ENCODE measurements around the gene TUBB.

The TUBB gene

DNA sequence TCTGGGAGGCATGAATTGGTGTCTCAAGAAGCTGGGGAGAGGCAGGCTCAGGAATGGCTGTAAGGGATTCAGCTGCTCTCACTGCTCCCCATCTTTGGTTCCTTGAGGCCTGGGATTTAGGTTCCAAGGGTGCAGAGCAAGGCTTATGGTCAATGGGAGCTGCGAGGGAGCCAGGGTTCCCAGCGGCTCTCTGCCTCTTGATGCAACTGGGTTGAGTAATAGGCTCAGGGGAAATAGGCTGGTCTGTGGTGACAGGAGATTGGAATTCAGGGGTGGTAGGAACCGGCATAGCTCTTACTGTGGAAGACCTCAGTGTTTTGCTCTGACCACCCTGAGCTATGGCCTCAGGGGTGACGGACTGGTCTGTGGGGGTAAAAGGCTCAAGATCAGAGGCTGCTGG lies 16.3 kb upstream of the TUBB start:
- H3K27me3 ChIP-seq (ENCODE audit: insufficient read depth, insufficient read length) = no peaks in the 10 kb centered on the region
- H3K9ac ChIP-seq (ENCODE audit: insufficient read length, low read depth) = no peak overlapping the region
- H3K9me3 ChIP-seq (ENCODE audit: insufficient read depth, low read length) = no peaks in the 10 kb centered on the region
- no peak for DNase-seq (ENCODE audit: low read depth, low spot score)
- peaks cover 3% of the 10 kb centered on the region for H3K4me1 ChIP-seq (ENCODE audit: insufficient read depth, insufficient read length)
- peaks cover 81% of the 10 kb centered on the region for H3K36me3 ChIP-seq (ENCODE audit: insufficient read depth, insufficient read length, low read length)
- no peak overlapping the region for H3K4me3 ChIP-seq (ENCODE audit: insufficient read length, low read depth)
- no peak for TF ChIP-seq ZNF274 (IDR thresholded peaks at IDR 0.05; ENCODE audit: low read depth, low read length)
- no peak for TF ChIP-seq SUZ12 (IDR thresholded peaks at IDR 0.05; ENCODE audit: extremely low read depth, insufficient read depth, insufficient read length)
- TF ChIP-seq YY1 (IDR thresholded peaks at IDR 0.05; ENCODE audit: insufficient read depth, insufficient read length) = no peak

DNA sequence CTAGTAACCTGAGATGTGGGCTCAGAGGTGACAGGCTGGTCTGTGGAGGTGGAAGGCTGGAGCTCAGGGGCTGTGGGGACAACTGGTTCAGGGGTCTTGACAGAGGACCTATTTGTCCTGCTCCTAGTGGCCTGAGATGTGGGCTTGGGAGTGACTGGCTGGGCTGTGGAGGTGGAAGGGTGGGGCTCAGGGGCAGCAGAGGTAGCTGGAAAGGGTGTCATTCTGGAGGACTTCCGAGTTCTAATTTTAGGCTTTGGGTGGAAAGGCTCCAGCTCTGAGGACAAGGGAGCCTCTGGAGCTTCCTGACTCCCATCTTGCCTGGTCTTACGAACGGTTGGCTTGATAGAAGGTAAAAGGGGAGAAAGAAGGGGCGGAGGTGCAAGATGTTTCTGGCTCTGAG lies 14.5 kb upstream of the TUBB start:
- Histone ChIP-seq H3K4me3 (ENCODE audit: insufficient read length, low read depth) (no peak overlapping the region), H3K9me3 (ENCODE audit: insufficient read depth, low read length) (no peaks in the 10 kb centered on the region), H3K9ac (ENCODE audit: insufficient read length, low read depth) (no peak overlapping the region), H3K36me3 (ENCODE audit: insufficient read depth, insufficient read length, low read length) (peaks cover 82% of the 10 kb centered on the region), H3K27me3 (ENCODE audit: insufficient read depth, insufficient read length) (no peaks in the 10 kb centered on the region), H3K4me1 (ENCODE audit: insufficient read depth, insufficient read length) (peaks cover 3% of the 10 kb centered on the region)
- TF ChIP-seq YY1 (IDR thresholded peaks at IDR 0.05; ENCODE audit: insufficient read depth, insufficient read length) (no peak), SUZ12 (IDR thresholded peaks at IDR 0.05; ENCODE audit: extremely low read depth, insufficient read depth, insufficient read length) (no peak), ZNF274 (IDR thresholded peaks at IDR 0.05; ENCODE audit: low read depth, low read length) (no peak)
- no peak for DNase-seq (ENCODE audit: low read depth, low spot score)

DNA sequence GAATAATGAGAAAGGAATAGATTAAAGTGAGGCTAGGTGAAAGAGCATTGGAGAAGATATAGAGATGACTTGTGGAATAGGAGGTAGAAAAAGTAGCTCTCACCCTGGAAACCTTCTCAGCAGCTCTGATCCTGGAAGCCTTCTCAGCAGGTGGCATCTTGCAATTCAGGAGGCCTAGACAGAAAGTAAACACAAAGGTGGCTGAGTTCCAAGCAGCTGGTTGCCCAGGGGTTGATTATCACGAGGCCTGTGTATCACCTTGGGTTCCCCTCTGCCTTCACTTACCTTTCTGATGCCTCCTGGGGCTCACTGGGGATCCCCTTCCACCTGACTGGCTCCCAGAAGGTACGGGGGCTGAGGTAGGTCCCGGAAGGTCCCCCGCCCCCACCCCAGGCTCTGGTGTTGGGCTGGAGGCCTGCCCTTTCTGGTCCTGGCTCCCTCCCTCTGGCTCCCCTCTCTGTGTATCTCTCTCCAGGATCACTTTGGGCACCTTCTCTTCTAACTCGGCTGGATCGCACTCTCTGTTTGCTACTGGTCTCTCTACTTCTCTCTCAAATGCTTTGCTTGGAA lies 12.8 kb upstream of the TUBB start:
- DNase-seq (ENCODE audit: low read depth, low spot score) = no peak
- Histone ChIP-seq H3K4me3 (ENCODE audit: insufficient read length, low read depth) (no peak overlapping the region), H3K9me3 (ENCODE audit: insufficient read depth, low read length) (no peaks in the 10 kb centered on the region), H3K9ac (ENCODE audit: insufficient read length, low read depth) (no peak overlapping the region), H3K4me1 (ENCODE audit: insufficient read depth, insufficient read length) (peaks cover 3% of the 10 kb centered on the region), H3K36me3 (ENCODE audit: insufficient read depth, insufficient read length, low read length) (peaks cover 91% of the 10 kb centered on the region), H3K27me3 (ENCODE audit: insufficient read depth, insufficient read length) (no peaks in the 10 kb centered on the region)
- no peak for TF ChIP-seq SUZ12 (IDR thresholded peaks at IDR 0.05; ENCODE audit: extremely low read depth, insufficient read depth, insufficient read length)
- no peak for TF ChIP-seq YY1 (IDR thresholded peaks at IDR 0.05; ENCODE audit: insufficient read depth, insufficient read length)
- TF ChIP-seq ZNF274 (IDR thresholded peaks at IDR 0.05; ENCODE audit: low read depth, low read length) = no peak

DNA sequence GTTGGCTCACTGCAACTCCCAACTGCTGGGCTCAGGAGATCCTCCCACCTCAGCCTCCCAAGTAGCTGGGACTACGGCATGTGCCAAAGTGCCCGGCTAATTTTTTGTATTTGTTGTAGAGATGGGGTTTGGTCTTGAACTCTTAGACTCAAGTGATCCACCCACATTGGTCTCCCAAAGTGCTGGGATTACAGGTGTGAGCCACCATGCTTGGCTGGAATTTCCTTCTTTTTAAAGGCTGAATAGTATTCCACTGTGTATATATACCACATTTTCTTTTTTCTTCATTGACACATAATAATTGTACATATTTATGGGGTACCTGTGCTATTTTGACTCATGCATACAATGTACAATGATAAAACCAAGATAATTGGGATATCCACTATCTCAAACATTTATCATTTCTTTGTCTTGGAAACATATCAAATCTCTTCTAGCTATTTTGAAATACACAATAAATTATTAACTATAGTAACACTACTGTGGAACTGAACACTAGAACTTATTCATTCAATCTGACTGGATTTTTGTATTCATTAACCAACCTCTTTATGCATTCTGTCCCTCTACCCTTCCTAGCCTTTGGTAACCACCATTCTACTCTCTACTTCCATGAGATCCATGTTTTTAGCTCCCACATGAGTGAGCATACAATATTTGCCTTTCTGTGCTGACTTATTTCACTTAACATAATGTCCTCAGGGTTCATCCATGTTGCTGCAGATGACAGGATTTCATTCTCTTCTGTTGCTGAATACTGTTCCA lies 10.9 kb upstream of the TUBB start:
- Histone ChIP-seq H3K4me1 (ENCODE audit: insufficient read depth, insufficient read length) (peaks cover 3% of the 10 kb centered on the region), H3K27me3 (ENCODE audit: insufficient read depth, insufficient read length) (no peaks in the 10 kb centered on the region), H3K9me3 (ENCODE audit: insufficient read depth, low read length) (no peaks in the 10 kb centered on the region), H3K9ac (ENCODE audit: insufficient read length, low read depth) (no peak overlapping the region), H3K36me3 (ENCODE audit: insufficient read depth, insufficient read length, low read length) (peaks cover 91% of the 10 kb centered on the region), H3K4me3 (ENCODE audit: insufficient read length, low read depth) (no peak overlapping the region)
- TF ChIP-seq YY1 (IDR thresholded peaks at IDR 0.05; ENCODE audit: insufficient read depth, insufficient read length) (no peak), SUZ12 (IDR thresholded peaks at IDR 0.05; ENCODE audit: extremely low read depth, insufficient read depth, insufficient read length) (no peak), ZNF274 (IDR thresholded peaks at IDR 0.05; ENCODE audit: low read depth, low read length) (no peak)
- no peak for DNase-seq (ENCODE audit: low read depth, low spot score)

DNA sequence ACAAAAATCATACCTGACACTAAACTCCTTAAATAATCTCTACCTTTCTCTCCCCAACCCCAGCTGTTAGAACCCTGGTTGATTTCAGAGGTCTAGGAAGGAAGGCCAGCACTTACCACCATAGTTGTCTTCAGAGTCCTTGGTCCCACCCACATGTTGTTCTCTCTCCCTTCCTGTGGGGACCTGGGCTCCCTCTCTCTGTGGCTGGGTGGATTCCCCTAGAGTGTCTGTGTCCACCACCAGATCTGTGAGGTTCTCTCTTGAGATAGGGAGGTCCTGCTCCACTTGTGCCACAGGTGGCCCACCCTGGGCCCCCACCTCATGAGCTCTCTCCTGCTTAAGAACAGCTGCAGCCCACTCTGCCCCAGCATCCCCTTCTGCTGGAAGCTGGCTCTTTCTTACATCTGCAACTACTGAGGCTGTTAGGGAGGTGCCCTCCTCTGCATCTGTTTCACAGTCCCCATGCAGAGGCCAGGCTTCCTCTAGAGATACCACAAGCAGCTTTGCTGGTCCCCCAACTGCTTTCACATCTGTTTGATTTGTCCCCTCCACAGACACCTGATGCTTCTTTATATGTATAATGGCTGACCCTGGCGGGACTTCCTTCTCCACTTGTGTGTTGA lies 8.3 kb upstream of the TUBB start:
- no peak overlapping the region for H3K4me3 ChIP-seq (ENCODE audit: insufficient read length, low read depth)
- H3K27me3 ChIP-seq (ENCODE audit: insufficient read depth, insufficient read length) = no peaks in the 10 kb centered on the region
- no peak for TF ChIP-seq ZNF274 (IDR thresholded peaks at IDR 0.05; ENCODE audit: low read depth, low read length)
- TF ChIP-seq YY1 (IDR thresholded peaks at IDR 0.05; ENCODE audit: insufficient read depth, insufficient read length) = no peak
- no peak for TF ChIP-seq SUZ12 (IDR thresholded peaks at IDR 0.05; ENCODE audit: extremely low read depth, insufficient read depth, insufficient read length)
- no peak overlapping the region for H3K9ac ChIP-seq (ENCODE audit: insufficient read length, low read depth)
- H3K4me1 ChIP-seq (ENCODE audit: insufficient read depth, insufficient read length) = peaks cover 3% of the 10 kb centered on the region
- H3K36me3 ChIP-seq (ENCODE audit: insufficient read depth, insufficient read length, low read length) = peaks cover 81% of the 10 kb centered on the region
- no peaks in the 10 kb centered on the region for H3K9me3 ChIP-seq (ENCODE audit: insufficient read depth, low read length)
- no peak for DNase-seq (ENCODE audit: low read depth, low spot score)

DNA sequence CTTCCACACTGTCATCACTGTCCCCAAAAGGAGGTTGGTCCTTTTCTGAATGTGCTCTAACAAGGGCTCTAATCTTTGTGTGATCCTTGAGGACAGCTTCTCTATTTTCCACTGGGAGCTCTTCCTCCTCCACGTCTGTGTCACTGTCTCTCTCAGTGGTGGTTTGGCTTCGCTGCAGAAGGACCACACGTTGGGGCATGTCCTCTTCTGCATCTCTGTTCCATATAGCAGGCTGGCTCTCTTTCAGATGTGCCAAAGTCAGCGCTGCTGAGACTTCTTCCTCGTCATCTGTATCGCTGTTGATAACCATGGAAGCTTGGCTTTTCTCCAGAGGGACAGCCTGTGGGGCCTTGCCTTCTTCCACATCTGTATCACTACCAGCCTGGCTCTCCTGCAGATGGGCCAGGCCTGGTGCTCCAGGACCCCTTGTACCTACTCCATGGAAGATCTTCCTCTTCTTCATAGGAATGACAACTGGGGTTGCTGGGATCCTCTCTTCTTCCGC lies 7.7 kb upstream of the TUBB start:
- no peaks in the 10 kb centered on the region for H3K27me3 ChIP-seq (ENCODE audit: insufficient read depth, insufficient read length)
- peaks cover 74% of the 10 kb centered on the region for H3K36me3 ChIP-seq (ENCODE audit: insufficient read depth, insufficient read length, low read length)
- H3K9ac ChIP-seq (ENCODE audit: insufficient read length, low read depth) = no peak overlapping the region
- TF ChIP-seq YY1 (IDR thresholded peaks at IDR 0.05; ENCODE audit: insufficient read depth, insufficient read length) = no peak
- no peaks in the 10 kb centered on the region for H3K9me3 ChIP-seq (ENCODE audit: insufficient read depth, low read length)
- DNase-seq (ENCODE audit: low read depth, low spot score) = no peak
- H3K4me3 ChIP-seq (ENCODE audit: insufficient read length, low read depth) = no peak overlapping the region
- H3K4me1 ChIP-seq (ENCODE audit: insufficient read depth, insufficient read length) = peaks cover 3% of the 10 kb centered on the region

DNA sequence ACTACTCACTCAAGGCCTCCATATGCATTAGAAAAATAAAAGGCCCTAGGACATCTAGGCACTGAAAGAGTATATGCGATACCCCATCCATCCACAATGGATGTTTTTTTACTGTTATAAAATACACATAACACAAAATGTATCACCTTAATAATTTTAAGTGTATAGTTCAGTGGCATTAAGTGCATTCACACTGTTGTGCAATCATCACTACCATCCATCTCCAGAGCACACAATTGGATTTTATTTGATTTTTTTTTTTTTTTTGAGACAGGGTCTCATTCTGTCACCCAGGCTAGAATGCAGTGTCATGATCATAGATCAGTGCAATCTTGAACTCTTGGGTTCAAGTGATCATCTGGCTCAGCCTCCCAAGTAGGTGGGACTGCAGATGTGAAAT lies 5.9 kb upstream of the TUBB start:
- H3K4me1 ChIP-seq (ENCODE audit: insufficient read depth, insufficient read length) = no peaks in the 10 kb centered on the region
- DNase-seq (ENCODE audit: low read depth, low spot score) = no peak
- no peaks in the 10 kb centered on the region for H3K27me3 ChIP-seq (ENCODE audit: insufficient read depth, insufficient read length)
- H3K9ac ChIP-seq (ENCODE audit: insufficient read length, low read depth) = no peak overlapping the region
- no peaks in the 10 kb centered on the region for H3K9me3 ChIP-seq (ENCODE audit: insufficient read depth, low read length)
- no peak overlapping the region for H3K4me3 ChIP-seq (ENCODE audit: insufficient read length, low read depth)
- no peak for TF ChIP-seq YY1 (IDR thresholded peaks at IDR 0.05; ENCODE audit: insufficient read depth, insufficient read length)
- no peak for TF ChIP-seq SUZ12 (IDR thresholded peaks at IDR 0.05; ENCODE audit: extremely low read depth, insufficient read depth, insufficient read length)
- TF ChIP-seq ZNF274 (IDR thresholded peaks at IDR 0.05; ENCODE audit: low read depth, low read length) = no peak
- H3K36me3 ChIP-seq (ENCODE audit: insufficient read depth, insufficient read length, low read length) = peaks cover 58% of the 10 kb centered on the region
